Keratinocyte (primary cell): ENCODE results near the gene FHIT. TPM values are rescaled to one million over a fixed set of nuclear protein-coding genes. Genes with fewer than 3 reads are reported as not detected.

ENCODE experiments used
- DNase-seq: peaks from one replicate; pipeline ENCODE4 v3.0.0-alpha.2; 2011; ENCODE audit warnings: low read depth, missing footprints, low spot score
- FAIRE-seq: peaks from 2 replicates; lab custom pipeline; 2011; peaks lifted over from hg19 to GRCh38; lab: Jason Lieb, UNC
- H2AFZ ChIP-seq: 2 replicates; pipeline ENCODE4 v1.6.0; 2012; ENCODE audit warnings: low read length, control low read depth, inconsistent platforms; ENCODE audit not compliant: control insufficient read depth
- H3K27ac ChIP-seq: 2 replicates; pipeline ENCODE4 v1.5.1; 2011; ENCODE audit warnings: low read length; ENCODE audit not compliant: control insufficient read depth, insufficient read depth
- H3K27me3 ChIP-seq: 3 replicates; pipeline ENCODE4 v1.6.0; 2011; ENCODE audit warnings: low read length; ENCODE audit not compliant: control insufficient read depth, insufficient read depth; ENCODE audit errors: extremely low read depth
- H3K36me3 ChIP-seq, 2 experiments: 2 replicates in 1 of 2; 3 replicates in 1 of 2; pipeline ENCODE4 v1.5.1; 2011; ENCODE audit warnings: low read length in 2 of 2, mild to moderate bottlenecking in 1 of 2; ENCODE audit not compliant: control insufficient read depth in 2 of 2, insufficient read depth in 2 of 2; ENCODE audit errors: extremely low read depth in 1 of 2
- H3K4me1 ChIP-seq: 3 replicates; pipeline ENCODE4 v1.5.1; 2011; ENCODE audit warnings: low read length; ENCODE audit not compliant: control insufficient read depth, insufficient read depth; ENCODE audit errors: extremely low read depth
- H3K4me2 ChIP-seq: 3 replicates; pipeline ENCODE4 v1.6.0; 2011; ENCODE audit warnings: low read depth, low read length; ENCODE audit not compliant: control insufficient read depth, insufficient read depth; ENCODE audit errors: extremely low read depth
- H3K4me3 ChIP-seq, 3 experiments: fragments of 200-600 bp in 1 of 3; sonication (generic) in 1 of 3; 2 replicates in 2 of 3; 3 replicates in 1 of 3; pipeline ENCODE4 v1.5.1; 2011 to 2016; ENCODE audit warnings: low read length in 3 of 3, mild to moderate bottlenecking in 3 of 3, control low read depth in 2 of 3, inconsistent platforms in 1 of 3, low read depth in 1 of 3, mixed read lengths in 1 of 3, mixed run types in 1 of 3, moderate library complexity in 1 of 3; ENCODE audit not compliant: control insufficient read depth in 2 of 3, insufficient read depth in 2 of 3; ENCODE audit errors: extremely low read depth in 1 of 3
- H3K79me2 ChIP-seq: 2 replicates; pipeline ENCODE4 v1.6.0; 2012; ENCODE audit warnings: low read length; ENCODE audit not compliant: control insufficient read depth, insufficient read depth
- H3K9ac ChIP-seq: 3 replicates; pipeline ENCODE4 v1.6.0; 2011; ENCODE audit warnings: low read length; ENCODE audit not compliant: control insufficient read depth, insufficient read depth; ENCODE audit errors: extremely low read depth
- H3K9me1 ChIP-seq: 3 replicates; pipeline ENCODE4 v1.6.0; 2011; ENCODE audit warnings: low read length; ENCODE audit not compliant: control insufficient read depth, insufficient read depth; ENCODE audit errors: extremely low read depth
- H3K9me3 ChIP-seq: 2 replicates; pipeline ENCODE4 v1.5.1; 2012; ENCODE audit warnings: low read depth, low read length; ENCODE audit not compliant: control insufficient read depth
- H4K20me1 ChIP-seq: 3 replicates; pipeline ENCODE4 v1.6.0; 2011; ENCODE audit warnings: low read length; ENCODE audit not compliant: control insufficient read depth, insufficient read depth; ENCODE audit errors: extremely low read depth
- EZH2 ChIP-seq: IDR thresholded peaks from one replicate; pipeline ENCODE4 v1.6.1; 2012; ENCODE audit warnings: inconsistent platforms, mild to moderate bottlenecking, low read length, moderate library complexity
- dilution Hi-C: fragments of 300-500 bp; cut with MboI; formaldehyde crosslinking; loops from one replicate; pipeline ENCODE4 v1.7.0; 2020; ENCODE audit warnings: low sequenced_read_pairs; ENCODE audit not compliant: extremely low pct_ligation_motif_present
- polyA plus RNA-seq, 5 experiments: library from polyadenylated mRNA; depleted of rRNA in 3 of 5; stranded (reverse) in 3 of 5; stranded (forward) in 1 of 5; unstranded in 1 of 5; fragments of >200 nt; gene quantifications; 1 replicate in 1 of 5; 2 replicates in 3 of 5; 3 replicates in 1 of 5; pipeline versions ENCODE4 v1.2.1 to v1.2.3, GENCODE V29; 2011 to 2012; ENCODE audit warnings: missing spikeins in 2 of 5, low read depth in 1 of 5, low replicate concordance in 1 of 5
- TF ChIP-seq, protein P1 (sequence below), 3 experiments: IDR thresholded peaks in 1 of 3; conservative IDR thresholded peaks in 1 of 3; optimal IDR thresholded peaks in 1 of 3; 2 replicates in 2 of 3; 3 replicates in 1 of 3; pipeline versions ENCODE3 to v1.5.1; 2011; ENCODE audit warnings: low read length in 3 of 3, mild to moderate bottlenecking in 3 of 3, moderate library complexity in 2 of 3, control low read depth in 1 of 3, inconsistent platforms in 1 of 3; ENCODE audit not compliant: insufficient read depth in 2 of 3; ENCODE audit errors: extremely low read depth in 1 of 3

Gene FHIT
- polyA plus RNA-seq, 1 donor (not counting 4 experiments of a cell fraction or from before 2014, with no cell fraction given) = 2.2 TPM

DNA sequence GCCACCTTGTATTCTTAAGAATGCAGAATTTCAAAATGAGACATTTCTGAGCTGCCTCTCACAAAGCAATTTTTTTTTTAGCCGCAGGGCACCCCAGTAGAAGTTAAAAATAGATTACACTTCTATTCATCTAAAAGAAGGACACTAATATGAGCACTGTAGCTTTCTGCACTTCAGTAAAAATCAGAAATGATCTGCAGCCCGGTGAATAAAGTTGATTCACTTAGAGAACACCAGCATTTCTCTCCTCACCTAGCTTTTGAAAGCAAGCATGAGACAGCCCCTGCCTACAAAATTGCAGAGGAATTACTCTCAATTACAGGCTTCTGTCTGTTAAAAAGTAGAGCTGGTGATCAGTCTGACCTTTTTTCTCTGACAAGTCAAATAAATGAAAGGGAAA lies 1062.4 kb downstream of the FHIT start:
- no peaks in the 10 kb centered on the region for H3K79me2 ChIP-seq
- H3K9me1 ChIP-seq = no peaks in the 10 kb centered on the region
- dilution Hi-C loops = no loop called here
- H3K9ac ChIP-seq = no peak overlapping the region
- H2AFZ ChIP-seq = no peak overlapping the region
- FAIRE-seq = no peak
- no peaks in the 10 kb centered on the region for H3K36me3 ChIP-seq
- H3K27me3 ChIP-seq = no peaks in the 10 kb centered on the region
- H3K4me1 ChIP-seq = no peaks in the 10 kb centered on the region
- H4K20me1 ChIP-seq = no peaks in the 10 kb centered on the region
- no peak overlapping the region for H3K27ac ChIP-seq
- DNase-seq = no peak
- H3K9me3 ChIP-seq = no peaks in the 10 kb centered on the region
- no peak overlapping the region for H3K4me2 ChIP-seq
- TF ChIP-seq EZH2 = no peak
- TF ChIP-seq, protein P1, sequence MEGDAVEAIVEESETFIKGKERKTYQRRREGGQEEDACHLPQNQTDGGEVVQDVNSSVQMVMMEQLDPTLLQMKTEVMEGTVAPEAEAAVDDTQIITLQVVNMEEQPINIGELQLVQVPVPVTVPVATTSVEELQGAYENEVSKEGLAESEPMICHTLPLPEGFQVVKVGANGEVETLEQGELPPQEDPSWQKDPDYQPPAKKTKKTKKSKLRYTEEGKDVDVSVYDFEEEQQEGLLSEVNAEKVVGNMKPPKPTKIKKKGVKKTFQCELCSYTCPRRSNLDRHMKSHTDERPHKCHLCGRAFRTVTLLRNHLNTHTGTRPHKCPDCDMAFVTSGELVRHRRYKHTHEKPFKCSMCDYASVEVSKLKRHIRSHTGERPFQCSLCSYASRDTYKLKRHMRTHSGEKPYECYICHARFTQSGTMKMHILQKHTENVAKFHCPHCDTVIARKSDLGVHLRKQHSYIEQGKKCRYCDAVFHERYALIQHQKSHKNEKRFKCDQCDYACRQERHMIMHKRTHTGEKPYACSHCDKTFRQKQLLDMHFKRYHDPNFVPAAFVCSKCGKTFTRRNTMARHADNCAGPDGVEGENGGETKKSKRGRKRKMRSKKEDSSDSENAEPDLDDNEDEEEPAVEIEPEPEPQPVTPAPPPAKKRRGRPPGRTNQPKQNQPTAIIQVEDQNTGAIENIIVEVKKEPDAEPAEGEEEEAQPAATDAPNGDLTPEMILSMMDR (optimal IDR thresholded peaks at IDR 0.05 in 1 of 3, IDR thresholded peaks at IDR 0.05 in 1 of 3, conservative IDR thresholded peaks at IDR 0.05 in 1 of 3; ENCODE audit: extremely low read depth in 1 of 3, insufficient read depth in 2 of 3, low read length in 3 of 3) = no peak
- no peak overlapping the region for H3K4me3 ChIP-seq

DNA sequence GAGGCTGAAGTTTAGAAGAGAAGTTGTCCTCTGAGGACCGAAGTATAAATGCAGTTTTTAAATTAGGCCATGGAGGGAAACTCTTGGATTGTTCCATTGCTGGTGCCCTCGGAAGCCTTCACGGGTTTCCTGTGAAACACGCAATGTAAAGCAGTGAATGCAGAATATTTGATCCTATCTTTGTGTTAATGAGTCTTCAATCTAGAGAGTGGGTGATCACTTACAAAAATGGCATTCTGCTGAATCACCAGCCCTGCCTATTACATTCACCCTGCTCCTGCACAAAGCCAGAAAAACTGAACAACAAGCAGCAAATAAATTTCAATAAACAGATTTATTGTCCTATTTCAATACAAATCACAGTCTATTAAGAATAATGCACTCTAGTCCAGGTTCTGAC lies 1063.9 kb downstream of the FHIT start:
- H3K36me3 ChIP-seq = no peaks in the 10 kb centered on the region
- H3K79me2 ChIP-seq = no peaks in the 10 kb centered on the region
- no peaks in the 10 kb centered on the region for H3K27me3 ChIP-seq
- TF ChIP-seq, protein P1 (optimal IDR thresholded peaks at IDR 0.05 in 1 of 3, IDR thresholded peaks at IDR 0.05 in 1 of 3, conservative IDR thresholded peaks at IDR 0.05 in 1 of 3; ENCODE audit: extremely low read depth in 1 of 3, insufficient read depth in 2 of 3, low read length in 3 of 3) = no peak
- TF ChIP-seq EZH2 = no peak
- dilution Hi-C loops = no loop called here
- DNase-seq (no peak), FAIRE-seq (no peak)
- H3K27ac ChIP-seq = no peak overlapping the region
- H3K4me3 ChIP-seq = no peak overlapping the region
- H3K4me1 ChIP-seq = no peaks in the 10 kb centered on the region
- H2AFZ ChIP-seq = no peak overlapping the region
- no peaks in the 10 kb centered on the region for H3K9me3 ChIP-seq
- H3K9me1 ChIP-seq = no peaks in the 10 kb centered on the region
- no peak overlapping the region for H3K4me2 ChIP-seq
- H3K9ac ChIP-seq = no peak overlapping the region
- H4K20me1 ChIP-seq = no peaks in the 10 kb centered on the region
